Measurements from ENCODE around the gene NAA80. TPM values are rescaled to one million over a fixed set of nuclear protein-coding genes. Genes with fewer than 3 reads are reported as not detected.

The NAA80 gene
- total RNA-seq, 2 experiments from 2014 or later = 7.9 to 10.5 TPM

GRCh38 chr3:50270422-50271224 is 28.6 kb downstream of the NAA80 start:
- Mint-ChIP-seq H3K4me3 (no peak overlapping the region), H3K4me1 (ENCODE audit: low read depth) (peaks cover 25% of the 10 kb centered on the region), H3K9me3 (no peaks in the 10 kb centered on the region), H3K27ac (no peak overlapping the region), H3K36me3 (ENCODE audit: low read depth) (no peaks in the 10 kb centered on the region), H3K27me3 (ENCODE audit: low read depth) (peaks cover 33% of the 10 kb centered on the region)
- intact Hi-C loops (cut with micrococcal nuclease) = no loop called here
- no peak for DNase-seq
- CTCF ChIA-PET = interaction anchor here (0.6 to 2.7 kb wide), 10 partner anchors 8 to 148 kb away, joined by 3 to 18 read pairs (median 6); partner anchors contain the start of genes GNAT1 and LSMEM2

GRCh38 chr3:50269977-50270413 is 29.2 kb downstream of the NAA80 start:
- H3K9me3 Mint-ChIP-seq = no peaks in the 10 kb centered on the region
- intact Hi-C loops (cut with micrococcal nuclease) = no loop called here
- CTCF ChIA-PET = interaction anchor here (0.6 to 1.9 kb wide), 4 partner anchors 9 to 76 kb away, joined by 3 to 7 read pairs (median 5); partner anchors contain the start of gene LSMEM2

GRCh38 chr3:50269460-50269859 is 29.7 kb downstream of the NAA80 start:
- no peak for DNase-seq
- Mint-ChIP-seq H3K9me3 (no peaks in the 10 kb centered on the region), H3K36me3 (ENCODE audit: low read depth) (no peaks in the 10 kb centered on the region), H3K27me3 (ENCODE audit: low read depth) (peaks cover 23% of the 10 kb centered on the region), H3K4me1 (ENCODE audit: low read depth) (peaks cover 17% of the 10 kb centered on the region), H3K4me3 (no peak overlapping the region), H3K27ac (no peak overlapping the region)
- CTCF ChIA-PET = interaction anchor here (0.6 to 1.9 kb wide), 3 partner anchors 11 to 75 kb away, joined by 3 to 7 read pairs (median 3); no protein-coding TSS in a partner anchor
- intact Hi-C loops (cut with micrococcal nuclease) = no loop called here

More at GRCh38 chr3:50269977-50270413, 29.2 kb downstream of the NAA80 start:
- Mint-ChIP-seq H3K36me3 (ENCODE audit: low read depth) (no peaks in the 10 kb centered on the region), H3K27ac (no peak overlapping the region), H3K4me1 (ENCODE audit: low read depth) (peaks cover 20% of the 10 kb centered on the region), H3K27me3 (ENCODE audit: low read depth) (peaks cover 28% of the 10 kb centered on the region), H3K4me3 (no peak overlapping the region)
- no peak for DNase-seq

- intact Hi-C loops (cut with micrococcal nuclease) = no loop called here
- Mint-ChIP-seq H3K4me3 (no peak within 1 kb of the TSS), H3K27me3 (ENCODE audit: low read depth) (peaks cover 17% of the 10 kb centered on the region), H3K36me3 (ENCODE audit: low read depth) (no peaks in the 10 kb centered on the region), H3K4me1 (ENCODE audit: low read depth) (peaks cover 11% of the 10 kb centered on the region), H3K27ac (no peak within 1 kb of the TSS), H3K9me3 (no peaks in the 10 kb centered on the region)
- DNase-seq = no peak
- CTCF ChIA-PET = interaction anchor here (0.6 to 1.9 kb wide), 3 partner anchors 12 to 74 kb away, joined by 3 to 7 read pairs (median 3); no protein-coding TSS in a partner anchor
Measured at GRCh38 chr3:50268703-50269451, 30.3 kb downstream of the NAA80 start, which contains the start of gene SEMA3B. TSS of gene SEMA3B (plus strand) at chr3:50269147. CDS start at chr3:50269241, 94 bp downstream.

GRCh38 chr3:50268276-50268675 is 30.9 kb downstream of the NAA80 start:
- CTCF ChIA-PET = interaction anchor here (0.7 to 0.9 kb wide), 2 partner anchors 9 to 12 kb away, joined by 3 read pairs; no protein-coding TSS in a partner anchor
- H3K27me3 Mint-ChIP-seq (ENCODE audit: low read depth) = peaks cover 14% of the 10 kb centered on the region
- no peak overlapping the region for H3K4me3 Mint-ChIP-seq
- no peak overlapping the region for H3K27ac Mint-ChIP-seq
- DNase-seq = no peak
- H3K4me1 Mint-ChIP-seq (ENCODE audit: low read depth) = peaks cover 8% of the 10 kb centered on the region
- H3K9me3 Mint-ChIP-seq = no peaks in the 10 kb centered on the region
- intact Hi-C loops (cut with micrococcal nuclease) = no loop called here
- H3K36me3 Mint-ChIP-seq (ENCODE audit: low read depth) = no peaks in the 10 kb centered on the region

GRCh38 chr3:50267280-50267913 is 31.8 kb downstream of the NAA80 start:
- Mint-ChIP-seq H3K27me3 (ENCODE audit: low read depth) (peaks cover 10% of the 10 kb centered on the region), H3K36me3 (ENCODE audit: low read depth) (no peaks in the 10 kb centered on the region), H3K4me1 (ENCODE audit: low read depth) (peaks cover 2% of the 10 kb centered on the region), H3K4me3 (no peak overlapping the region), H3K9me3 (no peaks in the 10 kb centered on the region), H3K27ac (no peak overlapping the region)
- CTCF ChIA-PET = interaction anchor here (0.7 to 1.5 kb wide), 8 partner anchors 8 to 75 kb away, joined by 3 to 4 read pairs (median 4); no protein-coding TSS in a partner anchor
- DNase-seq = no peak
- intact Hi-C loops (cut with micrococcal nuclease) = no loop called here

GRCh38 chr3:50266836-50267235 is 32.4 kb downstream of the NAA80 start:
- CTCF ChIA-PET = interaction anchor here (0.8 to 1.5 kb wide), 6 partner anchors 10 to 74 kb away, joined by 3 to 4 read pairs (median 4); no protein-coding TSS in a partner anchor
- Mint-ChIP-seq H3K27ac (no peak overlapping the region), H3K9me3 (no peaks in the 10 kb centered on the region), H3K4me1 (ENCODE audit: low read depth) (peaks cover 2% of the 10 kb centered on the region), H3K27me3 (ENCODE audit: low read depth) (peaks cover 10% of the 10 kb centered on the region), H3K36me3 (ENCODE audit: low read depth) (no peaks in the 10 kb centered on the region), H3K4me3 (no peak overlapping the region)
- intact Hi-C loops (cut with micrococcal nuclease) = no loop called here
- DNase-seq = no peak

- Mint-ChIP-seq H3K36me3 (ENCODE audit: low read depth) (no peaks in the 10 kb centered on the region), H3K27ac (no peak overlapping the region), H3K4me1 (ENCODE audit: low read depth) (no peaks in the 10 kb centered on the region), H3K27me3 (ENCODE audit: low read depth) (peaks cover 10% of the 10 kb centered on the region), H3K9me3 (no peaks in the 10 kb centered on the region), H3K4me3 (no peak overlapping the region)
- CTCF ChIA-PET = interaction anchor here (1.5 kb wide), 2 partner anchors 20 to 71 kb away, joined by 4 read pairs; no protein-coding TSS in a partner anchor
- DNase-seq = no peak
- intact Hi-C loops (cut with micrococcal nuclease) = no loop called here
Measured at GRCh38 chr3:50266017-50266416, 33.2 kb downstream of the NAA80 start.

GRCh38 chr3:50265571-50265970 is 33.6 kb downstream of the NAA80 start:
- no peak for DNase-seq
- no peaks in the 10 kb centered on the region for H3K4me1 Mint-ChIP-seq (ENCODE audit: low read depth)
- intact Hi-C loops (cut with micrococcal nuclease) = no loop called here
- no peak overlapping the region for H3K27ac Mint-ChIP-seq
- CTCF ChIA-PET = no interaction called here
- H3K9me3 Mint-ChIP-seq = no peaks in the 10 kb centered on the region
- H3K36me3 Mint-ChIP-seq (ENCODE audit: low read depth) = no peaks in the 10 kb centered on the region
- H3K4me3 Mint-ChIP-seq = no peak overlapping the region
- H3K27me3 Mint-ChIP-seq (ENCODE audit: low read depth) = peaks cover 10% of the 10 kb centered on the region

- Mint-ChIP-seq H3K4me1 (ENCODE audit: low read depth) (no peaks in the 10 kb centered on the region), H3K4me3 (no peak overlapping the region), H3K27me3 (ENCODE audit: low read depth) (peaks cover 10% of the 10 kb centered on the region), H3K36me3 (ENCODE audit: low read depth) (no peaks in the 10 kb centered on the region), H3K9me3 (no peaks in the 10 kb centered on the region), H3K27ac (no peak overlapping the region)
- intact Hi-C loops (cut with micrococcal nuclease) = no loop called here
- DNase-seq = no peak
- CTCF ChIA-PET = no interaction called here
Measured at GRCh38 chr3:50264964-50265485, 34.2 kb downstream of the NAA80 start.

GRCh38 chr3:50264383-50264963 is 34.7 kb downstream of the NAA80 start:
- DNase-seq = no peak
- H3K36me3 Mint-ChIP-seq (ENCODE audit: low read depth) = no peaks in the 10 kb centered on the region
- intact Hi-C loops (cut with micrococcal nuclease) = no loop called here
- H3K27ac Mint-ChIP-seq = no peak overlapping the region
- H3K4me3 Mint-ChIP-seq = no peak overlapping the region
- CTCF ChIA-PET = interaction anchor here (0.6 to 1.7 kb wide), 3 partner anchors 19 to 229 kb away, joined by 3 to 4 read pairs (median 4); no protein-coding TSS in a partner anchor
- peaks cover 10% of the 10 kb centered on the region for H3K27me3 Mint-ChIP-seq (ENCODE audit: low read depth)
- no peaks in the 10 kb centered on the region for H3K9me3 Mint-ChIP-seq
- H3K4me1 Mint-ChIP-seq (ENCODE audit: low read depth) = peaks cover 4% of the 10 kb centered on the region
